Measurements from ENCODE around the gene CACNB1. TPM values are rescaled to one million over a fixed set of nuclear protein-coding genes. Genes with fewer than 3 reads are reported as not detected.
"Not testable (repeated sequence)": the region's sequence is repeated elsewhere in the genome, so short reads cannot be mapped to it uniquely, and the experiment has no call there.

The CACNB1 gene
- polyA plus RNA-seq, 1 experiment, result 3.2 TPM

DNA sequence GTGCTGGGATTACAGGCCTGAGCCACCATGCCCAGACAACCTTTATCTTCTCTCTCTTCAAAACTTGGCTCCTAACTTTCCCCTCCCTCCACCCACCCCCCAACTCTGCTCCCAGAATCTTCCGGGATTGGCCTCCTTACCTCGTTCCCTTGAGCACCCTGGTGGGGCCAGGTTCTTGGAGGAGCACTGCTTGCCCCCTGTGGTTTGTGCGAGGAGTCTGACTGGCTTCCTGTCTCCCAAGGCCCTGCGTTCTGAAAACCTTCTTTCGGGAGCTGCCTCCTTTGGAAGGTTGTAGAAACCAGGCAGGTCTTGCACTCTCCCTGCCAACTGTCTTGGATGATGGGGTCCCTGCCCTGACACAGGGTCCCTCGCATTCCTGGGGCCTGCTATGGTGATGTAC is 65.9 kb downstream of the CACNB1 start:
- no peak for DNase-seq (ENCODE audit: low read depth, low spot score)

DNA sequence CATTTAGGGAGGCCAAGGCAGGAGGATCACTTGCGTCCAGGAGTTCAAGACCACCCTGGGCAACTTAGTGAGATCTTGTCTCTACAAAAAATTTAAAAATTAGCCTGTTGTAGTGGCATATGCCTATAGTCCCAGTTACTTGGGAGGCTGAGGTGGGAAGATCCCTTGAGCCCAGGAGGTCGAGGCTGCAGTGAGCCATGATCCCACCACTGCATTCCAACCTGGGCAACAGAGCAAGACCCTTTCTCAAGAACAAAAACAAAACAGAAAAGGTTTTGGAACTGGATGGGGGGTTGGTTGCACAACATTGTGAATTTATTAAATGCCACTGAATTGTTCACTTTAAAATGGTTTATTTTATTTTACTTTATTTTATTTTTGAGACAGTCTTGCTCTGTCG is 67.3 kb downstream of the CACNB1 start:
- POLR2A ChIA-PET, result no interaction called here
- DNase-seq (ENCODE audit: low read depth, low spot score), result no peak
- TF ChIP-seq, protein P1, sequence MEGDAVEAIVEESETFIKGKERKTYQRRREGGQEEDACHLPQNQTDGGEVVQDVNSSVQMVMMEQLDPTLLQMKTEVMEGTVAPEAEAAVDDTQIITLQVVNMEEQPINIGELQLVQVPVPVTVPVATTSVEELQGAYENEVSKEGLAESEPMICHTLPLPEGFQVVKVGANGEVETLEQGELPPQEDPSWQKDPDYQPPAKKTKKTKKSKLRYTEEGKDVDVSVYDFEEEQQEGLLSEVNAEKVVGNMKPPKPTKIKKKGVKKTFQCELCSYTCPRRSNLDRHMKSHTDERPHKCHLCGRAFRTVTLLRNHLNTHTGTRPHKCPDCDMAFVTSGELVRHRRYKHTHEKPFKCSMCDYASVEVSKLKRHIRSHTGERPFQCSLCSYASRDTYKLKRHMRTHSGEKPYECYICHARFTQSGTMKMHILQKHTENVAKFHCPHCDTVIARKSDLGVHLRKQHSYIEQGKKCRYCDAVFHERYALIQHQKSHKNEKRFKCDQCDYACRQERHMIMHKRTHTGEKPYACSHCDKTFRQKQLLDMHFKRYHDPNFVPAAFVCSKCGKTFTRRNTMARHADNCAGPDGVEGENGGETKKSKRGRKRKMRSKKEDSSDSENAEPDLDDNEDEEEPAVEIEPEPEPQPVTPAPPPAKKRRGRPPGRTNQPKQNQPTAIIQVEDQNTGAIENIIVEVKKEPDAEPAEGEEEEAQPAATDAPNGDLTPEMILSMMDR (IDR thresholded peaks at IDR 0.05; ENCODE audit: low read depth, low read length), result no peak
- no peak overlapping the region for H3K4me3 ChIP-seq (ENCODE audit: low read depth, low read length)
- no peak overlapping the region for H3K27ac ChIP-seq (ENCODE audit: low read depth, low read length)
- H3K9me3 ChIP-seq (ENCODE audit: control insufficient read depth, insufficient read depth, low read length), result no peaks in the 10 kb centered on the region
- CTCF ChIA-PET, result no interaction called here
- H3K27me3 ChIP-seq (ENCODE audit: control insufficient read depth, insufficient read depth, low read length), result no peaks in the 10 kb centered on the region

More for the DNA sequence above, 65.9 kb downstream of the CACNB1 start:
- ChIA-PET POLR2A (no interaction called here), CTCF (interaction anchor here (0.6 to 0.7 kb wide), 2 partner anchors 23 to 32 kb away, joined by 3 to 5 read pairs; no protein-coding TSS in a partner anchor)
- no peaks in the 10 kb centered on the region for H3K9me3 ChIP-seq (ENCODE audit: control insufficient read depth, insufficient read depth, low read length)
- TF ChIP-seq, protein P1 (IDR thresholded peaks at IDR 0.05; ENCODE audit: low read depth, low read length), result no peak
- no peak overlapping the region for H3K4me3 ChIP-seq (ENCODE audit: low read depth, low read length)
- no peaks in the 10 kb centered on the region for H3K27me3 ChIP-seq (ENCODE audit: control insufficient read depth, insufficient read depth, low read length)
- H3K27ac ChIP-seq (ENCODE audit: low read depth, low read length), result peak overlapping the region; percentile 21

DNA sequence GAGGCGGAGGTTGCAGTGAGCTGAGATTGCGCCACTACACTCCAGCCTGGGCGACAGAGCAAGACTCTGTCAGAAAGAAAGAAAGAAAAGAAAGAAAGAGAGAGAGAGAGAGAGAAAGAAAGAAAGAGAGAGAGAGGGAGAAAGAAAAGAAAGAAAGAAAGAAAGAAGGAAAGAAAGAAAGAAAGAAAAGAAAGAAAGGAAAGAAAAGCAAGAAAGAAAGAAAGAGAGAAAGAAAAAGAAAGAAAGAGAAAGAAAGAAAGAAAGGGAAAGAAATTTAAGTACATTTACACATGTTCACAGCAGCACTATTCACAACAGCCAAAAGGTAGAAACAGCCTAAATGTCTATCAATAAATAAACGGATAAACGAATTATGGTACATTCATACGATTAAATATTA is 67.9 kb downstream of the CACNB1 start:
- H3K9me3 ChIP-seq (ENCODE audit: control insufficient read depth, insufficient read depth, low read length); CTCF ChIA-PET; DNase-seq (ENCODE audit: low read depth, low spot score); H3K4me3 ChIP-seq (ENCODE audit: low read depth, low read length); H3K27ac ChIP-seq (ENCODE audit: low read depth, low read length); POLR2A ChIA-PET; H3K27me3 ChIP-seq (ENCODE audit: control insufficient read depth, insufficient read depth, low read length): not testable (repeated sequence)

DNA sequence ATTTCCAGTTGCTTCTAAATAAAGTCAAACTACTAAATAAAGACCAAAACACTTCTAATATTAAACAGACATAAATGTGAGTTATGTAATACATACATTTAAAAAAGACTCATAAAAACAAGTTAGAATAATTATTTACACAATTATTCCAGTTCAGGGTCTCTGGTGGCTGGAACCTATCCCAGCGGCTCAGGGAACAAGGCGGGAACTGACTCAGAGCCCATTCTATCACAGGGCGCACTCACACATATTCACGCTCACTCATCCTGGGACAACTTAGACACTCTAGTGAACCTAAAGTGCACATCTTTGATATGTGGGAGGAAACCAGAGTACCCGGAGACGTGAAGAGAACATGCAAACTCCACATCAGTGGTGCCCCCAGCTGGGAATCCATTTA is 71.0 kb downstream of the CACNB1 start:
- TF ChIP-seq, protein P1 (IDR thresholded peaks at IDR 0.05; ENCODE audit: low read depth, low read length), result no peak
- Histone ChIP-seq H3K4me3 (ENCODE audit: low read depth, low read length) (no peak overlapping the region), H3K27me3 (ENCODE audit: control insufficient read depth, insufficient read depth, low read length) (peaks cover 3% of the 10 kb centered on the region), H3K9me3 (ENCODE audit: control insufficient read depth, insufficient read depth, low read length) (no peaks in the 10 kb centered on the region), H3K27ac (ENCODE audit: low read depth, low read length) (no peak overlapping the region)
- no peak for DNase-seq (ENCODE audit: low read depth, low spot score)
- ChIA-PET POLR2A (no interaction called here), CTCF (no interaction called here)

DNA sequence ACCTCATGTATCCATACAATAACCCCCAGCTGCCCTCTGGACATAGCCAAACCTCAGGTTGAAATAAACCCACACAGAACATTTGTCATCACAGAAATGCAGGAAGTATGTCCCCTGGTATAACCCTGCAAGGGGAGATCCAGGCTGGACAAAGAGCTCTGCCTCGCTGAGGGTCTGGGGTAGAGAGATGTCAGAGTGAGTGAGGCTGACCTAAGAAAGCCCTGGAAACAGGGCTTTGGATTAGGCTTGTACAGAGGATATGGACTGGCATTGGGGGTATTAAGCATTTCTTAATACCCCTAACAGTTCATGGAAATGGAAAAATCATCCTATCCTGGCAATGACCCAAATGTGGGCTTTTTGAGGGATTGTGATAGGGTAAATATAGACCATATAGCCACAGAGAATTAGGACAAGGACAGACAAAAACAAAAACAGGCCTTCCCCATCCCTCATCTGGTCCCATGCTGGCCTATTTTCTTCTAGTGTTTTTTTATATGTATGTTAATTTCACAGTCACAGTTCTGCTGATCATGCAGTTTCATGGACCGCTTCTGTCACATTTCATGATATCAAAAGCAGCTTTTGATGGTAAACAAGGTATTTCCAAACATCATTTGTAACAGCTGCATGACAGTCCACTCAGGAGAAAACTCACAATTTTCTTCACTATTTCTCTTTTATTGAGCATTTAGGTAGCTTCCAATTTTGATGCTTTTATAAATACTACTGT is 72.2 kb downstream of the CACNB1 start:
- Histone ChIP-seq H3K9me3 (ENCODE audit: control insufficient read depth, insufficient read depth, low read length) (no peaks in the 10 kb centered on the region), H3K4me3 (ENCODE audit: low read depth, low read length) (no peak overlapping the region), H3K27me3 (ENCODE audit: control insufficient read depth, insufficient read depth, low read length) (peaks cover 3% of the 10 kb centered on the region), H3K27ac (ENCODE audit: low read depth, low read length) (no peak overlapping the region)
- POLR2A ChIA-PET, result no interaction called here
- TF ChIP-seq, protein P1 (IDR thresholded peaks at IDR 0.05; ENCODE audit: low read depth, low read length), result no peak
- CTCF ChIA-PET, result interaction anchor here (0.6 to 1.4 kb wide), 2 partner anchors 28 to 1310 kb away, joined by 4 read pairs; no protein-coding TSS in a partner anchor
- no peak for DNase-seq (ENCODE audit: low read depth, low spot score)
